Measurements from ENCODE around the gene C16orf95.
"Not testable (repeated sequence)": the region's sequence is repeated elsewhere in the genome, so short reads cannot be mapped to it uniquely, and the experiment has no call there.

C16orf95 gene

GRCh38 chr16:87316923-87317749, at the start of gene C16orf95:
Gene C16orf95 (minus strand): TSS chr16:87317392. CDS start chr16:87317242, 150 bp downstream.
- peak within 1 kb of the TSS; percentile 77 for H3K27ac ChIP-seq
- DNase-seq (ENCODE audit: low read depth, low spot score): peak; percentile 64

DNA sequence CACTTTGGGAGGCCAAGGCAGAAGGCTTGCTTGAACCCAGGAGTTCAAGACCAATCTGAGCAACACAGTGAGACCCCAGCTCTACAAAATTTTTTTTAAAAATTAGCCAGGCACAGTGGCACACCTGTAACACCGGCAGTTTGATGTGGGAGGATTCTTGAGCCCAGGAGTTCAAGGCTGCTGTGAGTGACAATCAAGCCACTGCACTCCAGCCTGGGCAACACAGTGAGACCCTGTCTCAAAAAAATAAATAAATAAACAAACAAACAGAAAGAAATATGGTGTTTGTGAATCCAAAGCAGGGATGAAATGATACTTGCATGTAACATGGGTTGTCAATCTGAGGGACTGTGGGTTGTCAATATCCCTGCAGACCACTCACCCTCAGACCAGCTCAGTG, 49.7 kb upstream of the C16orf95 start:
- H3K27ac ChIP-seq: no peak overlapping the region
- no peak for DNase-seq (ENCODE audit: low read depth, low spot score)

DNA sequence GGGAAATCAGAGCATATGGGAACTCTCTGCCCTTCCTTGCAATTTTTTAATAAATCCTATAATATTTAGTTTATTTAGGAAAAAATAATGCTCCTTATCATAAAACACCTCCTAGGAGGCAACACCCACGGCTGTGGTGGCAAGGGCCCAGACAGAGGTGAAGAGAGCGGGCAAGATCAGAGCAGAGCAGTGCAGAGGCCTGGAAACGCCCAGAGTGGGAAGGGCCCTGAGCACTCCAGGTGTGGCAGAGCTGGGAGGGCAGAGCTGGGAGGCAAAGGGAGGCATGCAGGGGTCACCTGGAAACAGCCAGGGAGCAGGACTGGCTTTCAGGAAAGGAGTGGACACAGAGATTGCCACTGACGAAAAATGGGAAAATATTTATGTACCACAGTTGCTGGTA, 49.1 kb upstream of the C16orf95 start:
- H3K27ac ChIP-seq: no peak overlapping the region
- DNase-seq (ENCODE audit: low read depth, low spot score): no peak

- no peak for DNase-seq (ENCODE audit: low read depth, low spot score)
- no peak overlapping the region for H3K27ac ChIP-seq
Measured at GRCh38 chr16:87365021-87365713, 48.0 kb upstream of the C16orf95 start.

GRCh38 chr16:87363771-87364455, 46.7 kb upstream of the C16orf95 start:
- DNase-seq (ENCODE audit: low read depth, low spot score): no peak
- H3K27ac ChIP-seq: no peak overlapping the region

DNA sequence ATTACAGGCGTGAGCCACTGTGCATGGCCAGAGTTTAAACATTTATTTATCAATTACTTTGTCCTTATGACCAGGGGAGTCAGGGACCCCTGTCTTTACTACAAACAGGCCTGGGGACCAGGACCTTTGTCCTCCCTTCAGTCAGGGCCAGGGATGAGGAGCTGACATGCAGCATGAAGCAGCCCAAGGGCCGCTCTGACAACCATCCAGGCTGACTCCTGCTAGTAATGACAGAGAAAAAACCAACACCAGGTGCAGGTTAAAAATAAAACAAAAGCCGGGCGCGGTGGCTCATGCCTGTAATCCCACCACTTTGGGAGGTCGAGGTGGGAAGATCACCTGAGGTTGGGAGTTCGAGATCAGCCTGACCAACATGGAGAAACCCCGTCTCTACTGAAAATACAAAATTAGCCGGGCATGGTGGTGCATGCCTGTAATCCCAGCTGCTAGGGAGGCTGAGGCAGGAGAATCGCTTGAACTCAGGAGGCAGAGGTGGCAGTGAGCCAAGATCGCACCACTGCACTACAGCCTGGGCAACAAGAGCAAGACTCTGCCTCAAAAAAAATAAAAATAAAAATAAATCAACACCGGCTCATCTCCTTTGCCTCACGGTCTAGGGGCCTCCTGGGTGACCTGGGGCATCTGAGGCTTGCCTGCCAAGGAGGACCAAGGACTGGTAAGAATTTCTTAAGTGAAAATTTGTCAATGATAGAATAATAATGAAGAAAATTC, 45.8 kb upstream of the C16orf95 start:
- DNase-seq (ENCODE audit: low read depth, low spot score); H3K27ac ChIP-seq: not testable (repeated sequence)

GRCh38 chr16:87361916-87362619, 44.9 kb upstream of the C16orf95 start:
- H3K27ac ChIP-seq: no peak overlapping the region
- no peak for DNase-seq (ENCODE audit: low read depth, low spot score)

DNA sequence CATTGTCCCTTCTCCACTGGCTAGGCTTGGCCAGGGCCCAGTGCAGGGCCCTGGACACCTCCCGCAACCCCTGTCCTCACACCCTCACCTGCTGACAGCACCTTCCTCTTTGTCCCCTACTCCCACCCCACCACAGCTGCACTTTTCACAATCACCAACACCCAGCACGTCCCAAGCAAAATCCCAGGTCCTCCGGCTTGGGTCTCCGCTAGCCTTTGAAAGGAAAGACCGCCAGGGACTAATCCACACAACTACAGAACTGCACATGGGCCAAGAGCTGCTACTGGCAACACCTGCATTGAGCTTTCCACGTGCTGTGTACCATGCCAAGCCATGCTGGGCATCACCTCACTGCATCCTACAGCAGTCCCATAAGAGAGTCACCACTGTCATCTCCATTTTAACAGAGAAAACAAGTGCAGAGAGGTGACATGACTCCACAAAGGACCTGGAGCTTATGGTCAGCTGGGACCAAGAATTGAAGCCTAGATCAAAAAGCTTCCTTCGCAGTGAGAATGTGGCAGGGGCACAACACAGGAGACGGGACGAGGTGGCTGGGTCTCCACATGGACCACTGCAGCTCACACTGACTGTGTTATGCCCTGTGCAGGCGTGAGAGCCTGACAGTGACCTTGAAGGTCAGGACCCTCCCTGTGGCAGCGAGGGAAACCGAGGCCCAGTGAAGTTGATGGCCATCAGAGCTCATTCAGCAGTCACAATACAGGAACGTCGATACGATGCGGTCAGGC, 43.8 kb upstream of the C16orf95 start:
- H3K27ac ChIP-seq: no peak overlapping the region
- no peak for DNase-seq (ENCODE audit: low read depth, low spot score)

DNA sequence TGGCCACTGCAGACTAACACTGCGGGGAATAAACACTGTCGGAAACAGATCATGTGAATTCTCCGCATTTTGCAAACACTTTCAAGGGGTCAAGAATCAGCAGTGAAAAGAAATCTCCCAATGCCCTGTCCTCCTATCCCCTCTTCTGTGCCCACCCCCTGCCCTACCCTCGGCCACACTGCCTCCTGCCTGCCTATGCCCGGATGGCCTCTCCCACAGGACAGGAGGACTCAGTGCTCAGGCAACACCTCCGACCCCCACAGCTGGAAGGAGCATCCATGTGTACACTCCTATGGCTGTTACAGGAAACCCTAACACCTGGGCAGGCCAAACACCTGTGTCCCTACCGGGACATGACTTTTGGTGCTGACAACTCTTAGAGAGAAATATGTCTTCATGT, 41.9 kb upstream of the C16orf95 start:
- H3K27ac ChIP-seq: no peak overlapping the region
- no peak for DNase-seq (ENCODE audit: low read depth, low spot score)

DNA sequence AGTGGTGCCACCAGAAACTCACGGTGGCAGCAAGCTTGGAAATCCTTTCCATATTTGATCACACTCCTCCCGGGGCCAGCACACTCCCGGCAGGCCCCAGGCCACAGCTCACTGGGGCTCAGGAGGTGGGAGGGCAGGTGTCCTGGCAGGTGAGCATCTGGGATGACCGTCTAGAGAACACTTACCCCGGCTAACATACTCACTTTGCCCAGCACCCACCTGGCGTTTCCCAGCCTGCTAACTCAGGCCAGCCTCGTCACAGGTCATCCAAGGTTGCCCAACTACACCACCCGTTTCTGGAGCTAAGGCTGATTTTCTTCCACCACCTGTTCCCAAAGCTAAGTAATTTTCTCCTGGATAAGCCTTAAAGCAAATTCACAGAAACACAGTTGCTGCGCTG, 41.5 kb upstream of the C16orf95 start:
- H3K27ac ChIP-seq: no peak overlapping the region
- DNase-seq (ENCODE audit: low read depth, low spot score): no peak

GRCh38 chr16:87358250-87358649, 41.1 kb upstream of the C16orf95 start:
- DNase-seq (ENCODE audit: low read depth, low spot score): no peak
- no peak overlapping the region for H3K27ac ChIP-seq

DNA sequence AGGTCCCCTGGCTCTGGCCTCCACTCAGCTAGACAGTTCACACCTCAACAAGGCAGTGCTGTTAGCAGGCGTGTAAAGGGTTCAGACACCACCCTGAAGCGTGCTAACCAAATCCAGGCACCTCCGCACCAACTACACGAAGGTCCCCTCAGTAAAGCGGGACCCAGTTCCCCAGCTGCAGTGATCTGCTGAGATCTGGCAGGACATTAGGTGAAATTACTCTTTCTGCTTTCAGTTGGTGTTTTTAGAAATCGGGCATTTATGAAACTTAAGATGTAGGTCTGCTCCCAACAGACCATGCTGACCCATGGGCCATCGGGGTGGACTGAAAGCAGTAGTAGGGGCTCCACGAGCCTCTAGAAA, 39.3 kb upstream of the C16orf95 start:
- no peak for DNase-seq (ENCODE audit: low read depth, low spot score)
- no peak overlapping the region for H3K27ac ChIP-seq

- DNase-seq (ENCODE audit: low read depth, low spot score): no peak
- no peak overlapping the region for H3K27ac ChIP-seq
Measured at GRCh38 chr16:87353613-87354012, 36.4 kb upstream of the C16orf95 start.

- DNase-seq (ENCODE audit: low read depth, low spot score): no peak
- no peak overlapping the region for H3K27ac ChIP-seq
Measured at GRCh38 chr16:87352818-87353217, 35.6 kb upstream of the C16orf95 start.

DNA sequence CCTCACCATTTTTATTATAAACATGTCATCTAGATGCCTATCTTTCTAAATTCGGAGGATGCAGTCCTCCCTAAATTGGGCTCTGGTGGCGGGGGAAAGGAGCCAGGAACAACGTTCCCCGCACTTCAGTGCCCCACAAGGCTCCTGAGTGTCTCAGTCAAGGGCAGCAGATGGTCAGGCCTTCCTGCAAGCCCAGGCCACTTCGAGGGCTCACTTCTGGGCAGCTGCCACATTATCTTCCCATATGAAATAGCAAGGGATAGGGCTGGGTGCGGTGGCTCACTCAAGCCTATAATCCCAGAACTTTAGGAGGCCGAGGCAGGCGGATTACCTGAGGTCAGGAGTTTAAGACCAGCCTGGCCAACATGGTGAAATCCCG, 34.1 kb upstream of the C16orf95 start:
- H3K27ac ChIP-seq: no peak overlapping the region
- no peak for DNase-seq (ENCODE audit: low read depth, low spot score)

GRCh38 chr16:87350681-87351319, 33.6 kb upstream of the C16orf95 start:
- no peak for DNase-seq (ENCODE audit: low read depth, low spot score)
- no peak overlapping the region for H3K27ac ChIP-seq

GRCh38 chr16:87350031-87350430, 32.8 kb upstream of the C16orf95 start:
- DNase-seq (ENCODE audit: low read depth, low spot score): no peak
- H3K27ac ChIP-seq: no peak overlapping the region

GRCh38 chr16:87348616-87349157, 31.5 kb upstream of the C16orf95 start:
- no peak overlapping the region for H3K27ac ChIP-seq
- no peak for DNase-seq (ENCODE audit: low read depth, low spot score)
